Activated T-cell treated with anti-CD3 and anti-CD28 coated beads for 1 hour (primary cell): Measurements from ENCODE around the gene NPFF.
"Not testable (repeated sequence)": the region's sequence is repeated elsewhere in the genome, so short reads cannot be mapped to it uniquely, and the experiment has no call there.

Experiments used
- DNase-seq: peaks from one replicate; pipeline ENCODE4 v3.0.0-alpha.2; 2020; ENCODE audit warnings: low read depth

Gene NPFF

GRCh38 chr12:53495903-53496751 is 11.2 kb downstream of the NPFF start:
- no peak for DNase-seq

DNA sequence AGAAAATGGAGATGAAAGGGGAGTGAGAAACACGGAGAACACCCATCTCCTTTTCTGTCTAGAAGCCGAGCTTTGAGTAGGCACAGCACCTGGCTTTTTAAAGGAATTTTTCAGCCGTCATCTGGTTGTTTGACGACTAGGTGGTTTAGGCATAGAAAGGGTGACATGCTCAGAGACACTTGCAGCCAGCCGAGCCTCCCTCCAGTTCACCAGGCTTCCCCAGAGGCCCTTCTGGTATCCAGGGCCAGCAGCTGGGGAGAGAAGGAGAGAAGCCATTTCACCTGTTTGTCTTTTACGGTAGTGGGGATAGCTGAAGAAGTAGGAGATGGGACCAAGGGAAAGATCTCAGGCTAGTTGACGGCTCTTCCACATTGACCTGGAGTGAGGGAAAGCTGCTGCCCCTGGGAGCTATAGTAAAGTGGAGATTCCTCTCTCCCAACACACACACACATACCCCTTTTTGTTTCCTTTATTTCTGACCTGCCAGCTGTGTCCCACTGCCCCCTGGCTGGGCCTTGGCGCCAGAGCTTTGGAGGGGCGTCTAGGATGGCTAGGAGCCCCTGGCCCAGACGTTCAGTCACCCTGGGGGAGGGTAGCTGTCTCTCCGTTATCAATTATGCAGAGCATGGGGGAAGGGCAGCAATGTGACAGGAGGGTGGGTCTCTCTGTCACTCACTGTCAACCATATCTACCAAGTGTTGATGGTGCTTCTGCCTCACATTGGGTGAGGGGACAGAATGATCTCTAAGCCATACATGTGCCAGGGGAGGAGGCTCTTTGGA is 13.5 kb downstream of the NPFF start:
- DNase-seq: no peak

DNA sequence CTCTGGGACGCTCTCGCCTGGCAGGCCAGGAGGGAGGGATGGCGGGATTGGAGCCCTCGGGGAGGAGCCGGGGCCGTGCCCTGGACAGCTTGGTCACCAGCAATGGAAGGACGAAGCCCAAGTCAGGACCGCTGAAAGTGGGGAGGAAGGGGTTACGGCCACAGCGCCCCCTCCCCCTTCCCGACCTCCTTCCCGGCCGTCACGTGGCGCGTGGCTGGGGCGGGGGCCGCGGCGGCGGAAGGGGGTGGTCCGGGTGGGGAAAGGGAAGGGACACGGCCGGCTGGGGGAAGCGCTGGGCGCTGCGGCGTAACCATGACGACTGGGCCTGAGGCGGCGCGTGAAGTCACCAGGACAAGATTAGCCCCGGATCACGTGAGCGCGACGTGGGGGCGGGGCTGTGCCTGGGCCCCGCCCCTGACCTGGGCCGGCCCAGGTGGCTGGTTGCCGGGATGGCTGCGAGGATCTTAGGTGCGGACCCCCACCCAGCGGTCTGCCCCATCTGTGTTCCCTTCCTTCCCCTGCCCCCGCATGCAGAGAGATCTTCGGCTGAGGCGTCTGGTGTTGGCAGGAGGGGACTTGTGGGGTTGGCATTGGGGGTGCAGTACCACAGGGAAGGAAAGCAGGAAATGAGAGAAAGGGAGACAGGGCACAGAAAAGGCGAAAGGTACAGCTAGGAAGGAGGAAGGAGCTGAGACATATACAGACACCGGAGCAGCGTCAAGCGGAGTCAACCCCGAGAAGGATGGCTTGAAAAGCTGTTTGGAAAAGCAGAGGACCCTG is 14.3 kb downstream of the NPFF start:
- peak; percentile 78 for DNase-seq

GRCh38 chr12:53492188-53492587 is 15.1 kb downstream of the NPFF start:
- no peak for DNase-seq

DNA sequence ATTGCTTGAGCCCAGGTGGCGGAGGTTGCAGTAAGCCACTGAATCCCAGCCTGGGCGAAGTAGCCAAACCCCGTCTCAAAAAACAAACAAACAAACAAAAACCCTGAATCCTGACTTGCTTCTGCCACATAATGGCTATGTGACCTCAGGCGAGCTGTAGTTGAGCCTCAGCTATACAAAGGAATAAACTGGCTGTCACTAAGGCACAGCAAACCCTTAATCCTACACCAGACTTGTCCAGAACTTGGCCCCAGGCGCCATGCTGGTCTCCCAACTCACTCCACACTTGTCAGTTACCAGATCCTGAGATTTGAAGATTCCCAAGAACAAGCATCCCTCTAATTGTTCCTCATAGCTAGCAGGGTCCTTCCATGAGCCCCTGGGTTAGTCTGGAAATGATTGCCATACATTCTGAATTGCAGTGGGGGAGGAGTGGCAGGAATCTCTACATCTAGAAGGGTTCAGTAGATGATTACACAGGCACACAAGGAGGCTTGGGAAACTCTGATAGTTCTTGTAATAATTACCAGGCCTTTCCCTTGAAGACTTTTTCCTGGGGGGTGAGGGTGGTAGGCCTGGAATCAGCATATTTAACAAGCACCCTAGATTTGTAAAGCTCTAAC is 17.9 kb downstream of the NPFF start:
- no peak for DNase-seq

DNA sequence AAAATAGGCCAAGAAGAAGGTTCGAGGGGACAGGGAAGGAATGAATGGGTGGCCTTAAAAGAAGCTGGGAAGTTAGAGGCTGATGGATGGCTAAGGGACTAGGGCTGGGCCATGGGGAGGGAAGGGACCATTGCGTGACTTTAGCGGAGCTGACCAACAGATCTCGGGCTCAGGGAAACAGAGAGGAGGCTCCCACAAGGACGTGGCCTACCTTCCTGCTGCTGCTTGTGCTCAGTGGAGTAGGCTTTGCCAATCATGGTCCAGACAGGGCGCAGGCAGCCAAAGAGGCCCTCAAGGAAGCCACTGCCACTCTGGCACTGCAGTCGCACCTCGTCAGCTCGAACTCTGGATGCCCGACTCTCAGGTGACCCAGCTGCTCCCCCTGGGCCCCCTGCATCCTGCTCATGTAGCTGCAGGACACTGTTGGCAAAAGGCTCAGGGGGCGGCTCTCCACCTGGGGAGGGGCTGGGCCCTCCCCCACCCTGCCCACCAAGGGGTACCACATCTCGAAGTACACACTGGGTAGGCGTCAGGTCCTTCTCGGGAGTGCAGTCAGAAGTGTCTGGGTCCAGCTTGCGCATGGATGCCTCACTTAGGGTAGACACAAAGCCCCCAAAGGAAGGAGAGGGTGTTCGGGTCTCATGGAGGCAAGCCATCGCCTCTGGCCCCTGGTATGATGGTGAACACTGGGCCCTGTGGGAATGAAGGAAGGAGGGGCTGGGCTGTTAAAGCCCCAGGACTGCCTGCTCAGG is 20.4 kb downstream of the NPFF start:
- DNase-seq: no peak

DNA sequence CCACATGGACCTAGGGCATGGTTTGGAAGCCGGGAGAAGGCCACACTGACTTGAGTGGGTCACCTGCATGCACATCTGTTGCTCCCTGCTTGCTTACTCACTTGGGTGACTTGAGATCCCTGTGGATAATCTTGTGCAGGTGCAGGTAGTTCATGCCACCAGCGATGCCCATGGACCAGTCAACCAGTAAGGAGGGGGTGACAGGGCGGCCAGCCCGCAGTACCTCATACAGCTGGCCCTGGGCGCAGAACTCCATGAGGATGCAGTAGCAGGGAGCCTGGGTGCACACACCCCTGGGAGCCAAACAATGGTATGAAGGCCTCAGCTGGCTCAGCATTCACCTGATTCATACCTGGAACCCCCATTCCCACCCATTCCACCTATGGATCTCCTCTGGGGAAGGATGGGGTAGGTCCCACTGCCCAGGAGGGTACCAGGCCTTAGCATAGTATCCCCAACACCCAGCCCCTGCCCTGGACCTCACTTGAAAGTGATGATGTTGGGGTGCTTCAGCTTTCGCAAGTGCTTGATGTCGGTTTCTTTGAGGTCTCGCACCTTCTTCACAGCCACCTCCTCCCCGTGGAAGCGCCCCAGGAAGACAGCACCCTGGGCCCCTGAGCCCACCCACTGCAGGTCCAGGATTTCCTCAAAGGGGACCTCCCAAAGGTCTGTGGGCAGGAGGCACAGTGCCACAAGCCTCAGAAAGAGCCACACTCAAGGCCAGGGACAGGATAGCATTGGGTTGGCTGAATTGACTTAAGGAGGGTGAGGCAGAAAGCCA is 21.1 kb downstream of the NPFF start:
- no peak for DNase-seq

- no peak for DNase-seq
Observed at GRCh38 chr12:53484686-53485575, 22.4 kb downstream of the NPFF start.

- DNase-seq: no peak
Observed at GRCh38 chr12:53483979-53484377, 23.3 kb downstream of the NPFF start.

DNA sequence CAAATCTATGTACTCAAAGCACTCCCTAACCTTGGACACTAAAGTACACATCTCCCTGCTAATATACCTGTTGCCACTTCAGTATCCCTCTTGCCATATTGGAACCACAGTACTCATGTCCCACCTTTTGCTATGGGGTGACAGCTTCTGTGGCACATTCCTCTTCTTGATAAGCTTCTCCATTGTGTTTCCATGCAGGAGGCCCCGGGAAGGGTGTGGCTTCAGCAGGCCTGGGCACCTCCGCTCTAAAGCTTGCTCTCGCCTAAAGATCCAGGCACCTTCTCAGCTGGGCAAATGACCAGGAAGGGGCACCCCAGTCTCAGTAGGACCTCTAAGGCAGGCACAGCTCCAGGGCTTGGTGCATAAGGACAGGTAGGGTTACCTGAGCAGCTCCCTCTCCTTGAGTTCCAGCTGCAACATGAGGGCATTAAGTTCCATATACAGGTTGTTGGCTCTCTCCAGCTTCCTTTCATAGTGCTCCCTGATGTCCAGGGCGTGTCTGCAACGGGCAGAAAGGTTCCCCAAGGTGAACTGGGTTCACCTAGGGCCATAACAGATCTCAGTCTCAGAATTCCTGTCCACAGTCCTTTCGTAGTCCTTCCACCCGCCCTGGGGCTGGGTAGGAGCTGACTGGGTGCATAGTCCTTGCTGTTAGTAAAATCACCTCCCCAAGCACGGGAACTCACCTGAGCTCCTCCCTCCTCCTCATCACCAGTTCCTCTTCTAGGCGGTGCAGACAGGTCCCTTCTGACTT is 23.9 kb downstream of the NPFF start:
- no peak for DNase-seq

DNA sequence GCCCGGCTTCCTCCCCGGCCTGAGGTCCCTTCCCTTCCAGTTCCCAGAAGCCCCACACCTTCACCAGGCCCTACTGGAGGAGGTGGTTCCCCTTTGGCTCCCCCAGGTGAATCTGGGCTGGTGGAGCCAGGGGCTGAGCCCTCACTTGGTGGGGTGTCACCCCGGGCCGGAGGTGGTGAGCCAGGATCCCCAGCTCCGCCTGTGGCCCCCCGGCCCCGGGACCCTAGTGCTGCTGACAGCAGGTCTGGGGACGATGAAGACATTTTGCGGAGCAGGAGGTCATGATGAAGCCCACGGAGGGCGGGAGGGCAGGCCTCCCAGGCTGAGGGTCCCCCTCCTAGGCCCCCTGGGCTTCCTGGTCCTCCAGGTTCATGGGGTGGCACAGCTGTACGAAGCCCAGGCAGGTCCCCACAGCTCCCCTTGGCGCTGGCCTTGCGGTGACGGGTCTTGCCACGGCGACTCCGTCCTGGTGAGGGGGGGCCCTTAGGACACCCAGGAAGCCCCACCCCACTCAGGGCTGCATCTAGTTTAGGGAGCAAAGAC is 24.6 kb downstream of the NPFF start:
- no peak for DNase-seq

DNA sequence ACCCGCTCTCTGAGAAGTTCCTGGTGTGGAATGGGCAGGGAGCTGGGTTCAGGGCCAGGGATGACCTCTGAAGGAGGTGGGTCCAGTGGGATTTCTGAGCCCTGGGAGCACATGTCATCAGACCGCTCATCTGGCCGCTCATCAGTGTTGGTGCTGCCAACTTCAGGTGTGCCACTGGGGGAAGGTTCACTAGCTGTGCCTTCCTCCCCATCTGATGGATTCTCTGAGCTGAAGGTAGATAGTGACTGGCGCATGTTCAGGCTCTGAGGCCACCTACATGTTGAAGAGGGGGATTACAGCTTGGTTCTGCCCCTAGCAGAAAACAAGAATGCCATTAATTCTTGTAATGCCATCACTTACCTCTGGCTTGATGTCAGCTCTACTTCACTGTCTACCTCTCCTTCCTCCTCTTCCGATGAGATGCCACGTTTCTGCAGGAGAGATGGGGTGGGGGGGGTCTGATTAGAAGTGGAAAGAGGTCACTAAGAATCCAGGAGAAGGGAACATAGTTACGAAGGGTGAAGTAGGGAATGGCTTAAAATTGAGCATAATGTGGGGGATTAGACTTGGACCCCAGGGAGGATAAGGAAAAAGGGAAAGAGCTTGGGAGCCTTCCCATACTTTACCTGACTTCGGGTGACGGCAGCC is 25.2 kb downstream of the NPFF start:
- DNase-seq: no peak

- DNase-seq: not testable (repeated sequence)
Observed at GRCh38 chr12:53481458-53481857, 25.8 kb downstream of the NPFF start.

DNA sequence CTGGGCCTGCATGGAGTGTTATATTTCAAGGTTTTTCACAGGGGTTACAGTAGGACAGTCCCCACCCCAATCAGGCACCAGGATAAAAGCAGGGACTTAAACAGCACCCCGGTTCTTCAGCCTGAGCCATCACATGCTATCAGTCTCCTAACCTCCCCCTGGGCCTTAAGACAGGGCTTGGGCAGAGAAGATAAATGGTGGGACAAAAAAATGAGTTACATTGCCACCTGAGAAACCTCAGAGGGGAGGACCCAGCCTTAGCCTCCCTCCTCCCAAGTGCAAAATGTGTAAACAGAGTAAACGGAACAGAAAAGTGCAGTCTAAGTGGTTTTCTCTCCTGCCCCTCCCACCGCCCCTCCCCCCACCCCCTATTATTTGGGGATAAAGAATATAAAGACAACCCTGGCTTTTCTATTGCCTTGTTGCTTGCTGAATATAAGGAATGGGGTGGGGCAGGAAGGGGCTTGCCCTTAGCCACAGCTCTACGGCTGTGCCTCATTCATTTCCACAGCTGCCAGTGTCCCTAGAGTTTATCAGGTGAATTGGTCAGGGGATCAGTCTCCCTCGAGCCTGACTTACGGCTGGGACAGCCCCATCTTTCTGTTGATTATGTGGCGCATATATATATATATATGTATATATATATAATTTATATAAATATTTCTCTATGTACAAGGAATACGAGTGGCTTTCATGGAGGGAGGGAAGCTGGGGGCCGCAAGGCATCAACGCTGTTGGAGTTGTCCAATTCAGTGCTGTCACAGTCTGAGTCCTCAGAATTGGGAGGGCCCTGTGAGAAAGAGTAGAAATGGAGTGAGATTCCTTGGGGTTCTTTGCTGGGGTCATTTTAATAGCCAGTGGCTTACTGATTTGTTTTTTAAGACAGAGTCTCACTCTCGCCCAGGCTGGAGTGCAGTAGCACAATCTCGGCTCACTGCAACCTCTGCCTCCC is 26.5 kb downstream of the NPFF start:
- DNase-seq: no peak

GRCh38 chr12:53479331-53479730 is 28.0 kb downstream of the NPFF start:
- DNase-seq: no peak

DNA sequence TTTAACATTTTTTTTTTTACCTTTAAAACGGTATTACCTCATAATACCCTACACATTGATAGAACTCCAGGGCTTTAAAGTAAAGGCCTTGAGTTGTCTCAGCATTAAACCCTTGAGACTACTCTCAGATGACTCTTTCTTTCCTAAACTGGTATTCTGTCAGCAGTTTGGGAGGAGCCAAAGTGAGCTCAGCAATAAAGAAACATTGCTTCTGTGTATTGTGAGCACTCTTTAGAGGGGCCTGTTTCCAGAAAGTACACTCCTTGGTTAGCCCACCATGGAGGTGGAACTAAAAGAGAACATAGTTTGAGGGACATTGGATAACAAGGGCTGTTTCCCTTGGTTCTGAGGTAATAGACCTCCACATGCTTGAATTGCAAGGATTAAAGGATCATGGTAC is 28.4 kb downstream of the NPFF start:
- no peak for DNase-seq

DNA sequence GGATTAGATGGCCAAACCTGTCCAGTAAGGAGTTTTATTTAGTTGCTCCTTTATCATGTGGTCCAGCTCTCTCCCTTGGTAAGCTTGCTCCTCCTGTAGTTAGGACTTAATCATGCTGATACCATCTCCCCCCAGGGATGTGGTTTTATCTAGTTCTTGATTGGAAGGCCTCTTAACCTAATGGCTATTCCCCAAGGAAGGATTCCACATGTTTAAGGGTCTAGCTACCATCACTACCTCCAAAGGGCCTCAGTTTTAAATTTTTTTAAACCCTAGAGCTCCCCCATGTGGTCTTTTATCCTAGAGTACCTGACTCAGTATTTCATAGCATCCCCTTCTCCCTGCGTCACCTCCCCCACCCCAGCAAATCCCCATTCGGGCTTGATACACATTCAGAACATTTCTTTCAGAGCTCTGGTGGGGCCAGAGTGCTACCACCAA is 30.5 kb downstream of the NPFF start:
- DNase-seq: no peak
